ENCODE data around the gene AKAP7.
"Not testable (repeated sequence)": the region's sequence is repeated elsewhere in the genome, so short reads cannot be mapped to it uniquely, and the experiment has no call there.

Gene AKAP7

GRCh38 chr6:131288214-131288613 lies 152.9 kb downstream of the AKAP7 start:
- DNase-seq (ENCODE audit: extremely low read depth in 1 of 2, low read depth in 1 of 2) = no peak

DNA sequence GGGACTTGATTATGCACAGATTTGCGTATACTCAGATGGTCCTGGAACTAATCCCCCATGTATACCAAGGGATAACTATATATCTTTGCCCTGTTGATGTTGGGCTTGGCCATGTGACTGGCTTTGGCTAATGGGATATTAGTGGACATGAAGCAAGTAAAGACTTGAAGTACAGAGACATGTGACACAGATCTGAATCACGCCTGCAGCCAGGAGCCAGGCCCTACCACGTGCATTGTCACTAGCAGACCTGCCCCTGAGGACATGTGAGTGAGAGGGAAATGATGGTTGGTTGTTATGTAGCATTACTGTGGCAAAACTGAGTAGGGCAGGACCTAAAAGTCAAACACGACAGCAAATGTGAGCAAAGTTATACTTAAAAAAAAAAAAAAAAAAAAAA lies 155.7 kb downstream of the AKAP7 start:
- DNase-seq (ENCODE audit: extremely low read depth in 1 of 2, low read depth in 1 of 2) = no peak

- no peak for DNase-seq (ENCODE audit: extremely low read depth in 1 of 2, low read depth in 1 of 2)
Observed at GRCh38 chr6:131292145-131292938, 157.1 kb downstream of the AKAP7 start.

DNA sequence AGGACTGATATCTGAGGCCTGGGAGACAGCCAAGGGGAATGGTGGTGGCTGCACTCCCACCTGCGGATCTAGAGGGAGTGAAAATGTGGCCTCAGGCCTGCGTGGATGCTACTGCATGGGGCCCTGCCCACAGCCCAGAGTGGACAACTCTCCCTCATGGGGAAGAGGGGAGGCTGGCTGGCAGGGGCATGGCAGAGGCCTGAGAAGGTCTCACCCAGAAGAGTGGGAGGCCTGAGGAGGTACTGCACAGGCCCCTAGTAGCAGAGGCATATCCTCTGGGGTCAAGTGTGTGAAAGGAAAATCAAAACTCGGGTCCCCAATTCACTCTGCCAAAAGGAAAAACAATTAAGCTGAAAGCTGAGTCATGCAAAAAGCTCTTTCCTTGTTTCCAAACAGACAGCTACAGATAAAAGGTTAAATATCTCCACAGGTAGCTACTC lies 158.2 kb downstream of the AKAP7 start:
- DNase-seq (ENCODE audit: extremely low read depth in 1 of 2, low read depth in 1 of 2) = no peak

- no peak for DNase-seq (ENCODE audit: extremely low read depth in 1 of 2, low read depth in 1 of 2)
Observed at GRCh38 chr6:131295081-131295480, 159.8 kb downstream of the AKAP7 start.

- not testable (repeated sequence) for DNase-seq (ENCODE audit: extremely low read depth in 1 of 2, low read depth in 1 of 2)
Observed at GRCh38 chr6:131300826-131301225, 165.6 kb downstream of the AKAP7 start.

GRCh38 chr6:131303338-131303930 lies 168.2 kb downstream of the AKAP7 start:
- DNase-seq (ENCODE audit: extremely low read depth in 1 of 2, low read depth in 1 of 2) = no peak

- no peak for DNase-seq (ENCODE audit: extremely low read depth in 1 of 2, low read depth in 1 of 2)
Observed at GRCh38 chr6:131305037-131305850, 170.0 kb downstream of the AKAP7 start.

- no peak for DNase-seq (ENCODE audit: extremely low read depth in 1 of 2, low read depth in 1 of 2)
Observed at GRCh38 chr6:131309437-131309836, 174.2 kb downstream of the AKAP7 start.

DNA sequence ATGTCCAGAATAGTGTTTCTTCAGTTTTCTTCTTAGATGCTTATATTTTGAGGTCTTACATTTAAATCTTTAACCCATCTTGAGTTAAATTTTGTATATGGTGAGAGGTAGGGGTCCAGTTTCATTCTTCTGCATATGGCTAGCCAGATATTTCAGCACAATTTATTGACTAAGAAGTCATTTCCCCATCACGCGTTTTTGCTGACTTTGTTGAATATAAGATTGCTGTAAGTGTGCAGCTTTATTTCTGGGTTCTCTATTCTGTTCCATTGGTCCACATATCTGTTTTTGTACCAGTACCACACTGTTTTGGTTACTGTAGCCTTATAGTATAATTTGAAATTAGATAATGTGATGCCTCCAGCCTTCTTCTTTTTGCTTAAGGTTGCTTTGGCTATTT lies 179.6 kb downstream of the AKAP7 start:
- DNase-seq (ENCODE audit: extremely low read depth in 1 of 2, low read depth in 1 of 2) = no peak

DNA sequence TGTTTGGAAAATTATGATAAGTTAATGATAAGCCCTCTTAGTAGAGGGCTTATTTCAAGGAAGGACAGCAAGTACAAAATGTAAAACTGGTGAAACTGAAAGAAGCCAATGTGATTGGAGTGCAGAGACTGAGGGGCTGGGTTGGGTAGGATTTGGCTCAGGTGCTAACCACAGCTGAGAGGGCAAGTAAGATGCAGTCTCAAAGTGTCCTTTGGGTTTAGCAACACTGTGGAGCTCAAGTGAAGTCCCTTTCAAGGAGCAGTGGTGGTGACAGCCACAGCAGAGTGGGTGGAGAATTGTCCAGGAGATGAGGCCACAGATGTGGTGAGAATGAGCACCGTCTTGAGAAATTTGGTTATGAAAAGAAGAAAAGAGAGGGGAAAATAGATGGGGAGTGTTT lies 181.4 kb downstream of the AKAP7 start:
- no peak for DNase-seq (ENCODE audit: extremely low read depth in 1 of 2, low read depth in 1 of 2)

DNA sequence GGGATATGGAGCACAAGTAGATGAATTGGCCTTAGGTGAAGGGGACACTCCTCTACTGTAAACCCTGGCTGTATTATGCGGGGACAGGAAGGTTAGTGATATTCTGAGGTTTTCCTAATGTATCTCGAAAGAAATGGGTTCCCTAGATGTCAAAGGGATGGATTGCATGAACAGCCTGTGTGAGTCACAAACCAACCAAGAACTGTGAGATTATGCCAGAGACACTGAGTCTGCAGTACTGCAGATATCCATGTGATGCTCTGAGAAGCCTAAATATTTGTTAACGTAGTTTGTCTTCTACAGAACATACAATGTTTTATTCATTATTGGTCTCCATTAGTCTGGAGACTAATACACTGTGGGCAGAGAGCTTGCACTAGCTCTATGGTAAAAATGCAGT lies 182.2 kb downstream of the AKAP7 start:
- DNase-seq (ENCODE audit: extremely low read depth in 1 of 2, low read depth in 1 of 2) = no peak

DNA sequence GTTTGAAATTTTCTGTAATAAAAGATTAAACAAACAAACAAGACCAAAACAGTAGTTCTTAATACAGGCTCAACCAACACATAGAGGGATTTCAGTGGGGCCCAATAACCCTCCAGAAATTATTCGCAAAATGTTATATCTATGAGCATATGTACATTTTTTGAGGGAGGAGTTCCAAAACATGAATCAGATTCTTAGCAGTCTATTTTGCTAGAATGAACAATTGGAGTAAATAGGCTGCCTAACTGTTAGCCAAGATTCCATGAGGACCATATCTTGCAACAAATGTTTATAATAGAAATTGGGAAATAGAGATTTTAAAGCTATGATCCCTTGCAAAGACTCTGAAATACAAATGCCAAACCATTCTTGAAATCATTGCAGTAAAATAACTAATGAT lies 186.3 kb downstream of the AKAP7 start:
- DNase-seq (ENCODE audit: extremely low read depth in 1 of 2, low read depth in 1 of 2) = no peak

DNA sequence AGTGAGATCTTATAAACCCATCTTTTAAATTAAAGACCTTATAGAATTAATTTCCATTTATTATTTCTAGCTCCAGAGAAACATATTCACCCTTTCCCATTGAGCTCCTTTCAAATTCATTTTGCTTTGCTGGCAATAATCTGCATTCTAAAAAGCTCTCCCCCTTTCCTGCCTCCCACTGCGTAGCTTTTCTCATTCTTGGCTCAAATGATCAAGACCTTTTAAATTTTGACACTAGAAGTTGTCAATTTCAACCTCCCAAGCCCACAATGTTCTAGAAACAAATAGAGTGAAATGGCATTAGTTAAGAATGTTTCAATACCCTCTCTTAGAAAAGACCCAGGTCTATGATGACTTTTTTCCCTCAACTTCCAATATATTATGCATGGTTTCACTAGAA lies 186.9 kb downstream of the AKAP7 start:
- DNase-seq (ENCODE audit: extremely low read depth in 1 of 2, low read depth in 1 of 2) = no peak

DNA sequence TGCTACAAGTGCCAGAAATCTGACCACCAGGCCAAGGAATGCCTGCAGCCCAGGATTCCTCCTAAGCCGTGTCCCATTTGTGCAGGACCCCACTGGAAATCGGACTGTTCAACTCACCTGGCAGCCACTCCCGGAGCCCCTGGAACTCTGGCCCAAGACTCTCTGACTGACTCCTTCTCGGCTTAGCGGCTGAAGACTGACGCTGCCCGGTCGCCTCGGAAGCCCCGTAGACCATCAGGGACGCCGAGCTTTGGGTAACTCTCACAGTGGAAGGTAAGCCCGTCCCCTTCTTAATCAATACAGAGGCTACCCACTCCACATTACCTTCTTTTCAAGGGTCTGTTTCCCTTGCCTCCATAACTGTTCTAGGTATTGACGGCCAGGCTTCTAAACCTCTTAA lies 190.4 kb downstream of the AKAP7 start:
- DNase-seq (ENCODE audit: extremely low read depth in 1 of 2, low read depth in 1 of 2) = not testable (repeated sequence)

DNA sequence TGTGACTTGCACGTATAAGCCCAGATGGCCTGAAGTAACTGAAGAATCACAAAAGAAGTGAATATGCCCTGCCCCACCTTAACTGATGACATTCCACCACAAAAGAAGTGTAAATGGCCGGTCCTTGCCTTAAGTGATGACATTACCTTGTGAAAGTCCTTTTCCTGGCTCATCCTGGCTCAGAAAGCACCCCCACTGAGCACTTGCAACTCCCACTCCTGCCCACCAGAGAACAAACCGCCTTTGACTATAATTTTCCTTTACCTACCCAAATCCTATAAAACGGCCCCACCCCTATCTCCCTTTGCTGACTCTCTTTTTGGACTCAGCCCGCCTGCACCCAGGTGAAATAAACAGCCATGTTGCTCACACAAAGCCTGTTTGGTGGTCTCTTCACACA lies 193.5 kb downstream of the AKAP7 start:
- not testable (repeated sequence) for DNase-seq (ENCODE audit: extremely low read depth in 1 of 2, low read depth in 1 of 2)

- no peak for DNase-seq (ENCODE audit: extremely low read depth in 1 of 2, low read depth in 1 of 2)
Observed at GRCh38 chr6:131331151-131331550, 195.9 kb downstream of the AKAP7 start.

- DNase-seq (ENCODE audit: extremely low read depth in 1 of 2, low read depth in 1 of 2) = no peak
Observed at GRCh38 chr6:131331873-131332781, 196.9 kb downstream of the AKAP7 start.

Measured in activated CD8-positive, alpha-beta memory T cell treated with anti-CD3 and anti-CD28 coated beads for 1 hour (primary cell).